ENCODE results near the gene CTXND1. TPM values are rescaled to one million over a fixed set of nuclear protein-coding genes. Genes with fewer than 3 reads are reported as not detected.

CTXND1 gene
- total RNA-seq, 2 experiments from 2014 or later, result not detected

DNA sequence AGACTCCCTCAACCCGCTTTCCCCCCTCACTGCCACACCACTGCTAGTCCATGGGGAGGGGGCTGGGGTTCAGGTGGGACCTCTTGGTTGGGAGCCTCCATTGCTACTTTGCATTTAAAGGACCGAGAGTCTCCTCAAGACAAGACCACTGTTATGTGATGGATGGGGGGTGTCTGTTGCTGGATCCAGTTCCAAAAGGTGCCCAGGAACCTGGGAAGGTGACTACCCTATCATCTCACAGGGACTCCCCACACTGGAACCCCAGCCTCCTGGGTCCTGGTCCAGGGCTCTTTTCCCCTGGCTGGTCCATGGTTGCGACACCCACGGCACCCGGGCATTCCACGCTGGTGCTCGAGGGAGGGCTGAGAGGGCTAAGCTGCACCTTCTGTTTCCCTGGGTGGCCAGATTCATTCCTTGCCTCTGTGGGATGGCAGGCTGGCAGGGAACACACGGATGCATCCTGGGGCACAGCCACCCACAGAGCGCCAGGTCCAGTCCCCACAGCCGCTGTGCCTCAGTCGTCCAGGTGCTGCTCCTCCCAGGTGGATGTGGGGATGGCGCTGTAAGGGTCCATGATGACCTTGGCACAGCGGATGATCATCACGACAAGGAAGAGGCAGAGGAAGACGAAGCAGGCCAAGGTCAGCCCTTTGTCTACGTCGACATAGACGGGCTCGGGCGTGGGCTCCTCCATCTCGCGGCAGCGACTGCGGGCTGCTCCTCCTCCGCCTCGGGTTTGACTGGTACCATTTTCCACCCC is 50.6 kb downstream of the CTXND1 start:
- ChIA-PET POLR2A (no interaction called here), CTCF (ENCODE audit: unreplicated experiment) (no interaction called here)
- H3K4me1 ChIP-seq (ENCODE audit: insufficient read depth, low read length, poor library complexity, severe bottlenecking), result no peaks in the 10 kb centered on the region
- no peaks in the 10 kb centered on the region for H3K9me3 ChIP-seq (ENCODE audit: low read length)
- H3K27ac ChIP-seq (ENCODE audit: low read depth, low read length, poor library complexity, severe bottlenecking), result no peak overlapping the region
- no peak overlapping the region for H3K4me3 ChIP-seq (ENCODE audit: low read depth, low read length, poor library complexity, severe bottlenecking)
- no peak overlapping the region for H3K4me2 ChIP-seq (ENCODE audit: low read length)
- BruUV-seq (replicated peaks), result no TSS peak
- no peaks in the 10 kb centered on the region for H3K79me2 ChIP-seq (ENCODE audit: insufficient read depth, low read depth, low read length)
- H3K36me3 ChIP-seq (ENCODE audit: insufficient read depth, low read length), result no peaks in the 10 kb centered on the region
- DNase-seq (ENCODE audit: low spot score), result no peak
- H3K9me2 ChIP-seq (ENCODE audit: insufficient read depth, low read length), result no peaks in the 10 kb centered on the region
- intact Hi-C loops (cut with micrococcal nuclease; ENCODE audit: unreplicated experiment), result no loop called here
- H4K20me1 ChIP-seq (ENCODE audit: insufficient read depth, low read length), result no peaks in the 10 kb centered on the region
- TF ChIP-seq, protein P1, sequence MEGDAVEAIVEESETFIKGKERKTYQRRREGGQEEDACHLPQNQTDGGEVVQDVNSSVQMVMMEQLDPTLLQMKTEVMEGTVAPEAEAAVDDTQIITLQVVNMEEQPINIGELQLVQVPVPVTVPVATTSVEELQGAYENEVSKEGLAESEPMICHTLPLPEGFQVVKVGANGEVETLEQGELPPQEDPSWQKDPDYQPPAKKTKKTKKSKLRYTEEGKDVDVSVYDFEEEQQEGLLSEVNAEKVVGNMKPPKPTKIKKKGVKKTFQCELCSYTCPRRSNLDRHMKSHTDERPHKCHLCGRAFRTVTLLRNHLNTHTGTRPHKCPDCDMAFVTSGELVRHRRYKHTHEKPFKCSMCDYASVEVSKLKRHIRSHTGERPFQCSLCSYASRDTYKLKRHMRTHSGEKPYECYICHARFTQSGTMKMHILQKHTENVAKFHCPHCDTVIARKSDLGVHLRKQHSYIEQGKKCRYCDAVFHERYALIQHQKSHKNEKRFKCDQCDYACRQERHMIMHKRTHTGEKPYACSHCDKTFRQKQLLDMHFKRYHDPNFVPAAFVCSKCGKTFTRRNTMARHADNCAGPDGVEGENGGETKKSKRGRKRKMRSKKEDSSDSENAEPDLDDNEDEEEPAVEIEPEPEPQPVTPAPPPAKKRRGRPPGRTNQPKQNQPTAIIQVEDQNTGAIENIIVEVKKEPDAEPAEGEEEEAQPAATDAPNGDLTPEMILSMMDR (conservative IDR thresholded peaks at IDR 0.05; ENCODE audit: low read length), result no peak
- no peak for TF ChIP-seq EZH2phosphoT487 (IDR thresholded peaks at IDR 0.05; ENCODE audit: borderline replicate concordance, low read depth, low read length)
- H2AFZ ChIP-seq (ENCODE audit: low read length), result no peak overlapping the region

DNA sequence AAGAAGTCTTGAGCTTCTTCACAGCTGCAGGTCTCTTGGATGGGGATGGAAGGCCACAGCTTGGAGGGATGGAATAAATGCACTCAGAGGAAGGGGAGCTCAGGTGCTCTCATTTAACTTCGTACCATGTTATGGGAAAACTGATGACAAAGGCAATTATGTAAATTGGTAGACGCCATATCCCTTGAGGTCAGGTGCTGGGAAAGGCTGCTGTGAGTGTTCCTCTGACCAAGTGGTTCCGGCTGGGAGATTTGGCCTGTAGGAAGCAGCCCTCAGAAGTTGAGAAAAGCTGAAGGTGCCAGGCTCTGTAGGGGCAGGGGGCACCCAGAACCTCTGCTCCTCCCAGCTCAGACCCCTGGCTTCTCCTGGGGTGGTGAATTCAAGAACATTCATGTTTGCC is 52.1 kb downstream of the CTXND1 start:
- intact Hi-C loops (cut with micrococcal nuclease; ENCODE audit: unreplicated experiment), result no loop called here
- Histone ChIP-seq H3K9me2 (ENCODE audit: insufficient read depth, low read length) (no peaks in the 10 kb centered on the region), H3K4me1 (ENCODE audit: insufficient read depth, low read length, poor library complexity, severe bottlenecking) (no peaks in the 10 kb centered on the region), H3K27ac (ENCODE audit: low read depth, low read length, poor library complexity, severe bottlenecking) (no peak overlapping the region), H3K4me2 (ENCODE audit: low read length) (no peak overlapping the region), H3K9me3 (ENCODE audit: low read length) (no peaks in the 10 kb centered on the region), H3K79me2 (ENCODE audit: insufficient read depth, low read depth, low read length) (no peaks in the 10 kb centered on the region), H4K20me1 (ENCODE audit: insufficient read depth, low read length) (no peaks in the 10 kb centered on the region), H2AFZ (ENCODE audit: low read length) (no peak overlapping the region), H3K4me3 (ENCODE audit: low read depth, low read length, poor library complexity, severe bottlenecking) (no peak overlapping the region), H3K36me3 (ENCODE audit: insufficient read depth, low read length) (no peaks in the 10 kb centered on the region)
- TF ChIP-seq, protein P1 (conservative IDR thresholded peaks at IDR 0.05; ENCODE audit: low read length), result no peak
- TF ChIP-seq EZH2phosphoT487 (IDR thresholded peaks at IDR 0.05; ENCODE audit: borderline replicate concordance, low read depth, low read length), result no peak
- no TSS peak for BruUV-seq (replicated peaks)
- no peak for DNase-seq (ENCODE audit: low spot score)
- ChIA-PET CTCF (ENCODE audit: unreplicated experiment) (no interaction called here), POLR2A (interaction anchor here (1.0 kb wide), 1 partner anchor 9 kb away, joined by 4 read pairs; no protein-coding TSS in a partner anchor)

GRCh38 chr15:80199366-80199765 is 52.6 kb downstream of the CTXND1 start:
- intact Hi-C loops (cut with micrococcal nuclease; ENCODE audit: unreplicated experiment), result no loop called here
- CTCF ChIA-PET (ENCODE audit: unreplicated experiment), result no interaction called here

More at GRCh38 chr15:80199366-80199765, 52.6 kb downstream of the CTXND1 start:
- no peaks in the 10 kb centered on the region for H3K9me2 ChIP-seq (ENCODE audit: insufficient read depth, low read length)
- H3K9me3 ChIP-seq (ENCODE audit: low read length), result no peaks in the 10 kb centered on the region
- no peaks in the 10 kb centered on the region for H3K4me1 ChIP-seq (ENCODE audit: insufficient read depth, low read length, poor library complexity, severe bottlenecking)
- no peaks in the 10 kb centered on the region for H4K20me1 ChIP-seq (ENCODE audit: insufficient read depth, low read length)
- no peaks in the 10 kb centered on the region for H3K36me3 ChIP-seq (ENCODE audit: insufficient read depth, low read length)
- H3K4me2 ChIP-seq (ENCODE audit: low read length), result no peak overlapping the region
- POLR2A ChIA-PET, result interaction anchor here (1.0 kb wide), 1 partner anchor 8 kb away, joined by 4 read pairs; no protein-coding TSS in a partner anchor
- H2AFZ ChIP-seq (ENCODE audit: low read length), result no peak overlapping the region
- H3K27ac ChIP-seq (ENCODE audit: low read depth, low read length, poor library complexity, severe bottlenecking), result no peak overlapping the region
- TF ChIP-seq EZH2phosphoT487 (IDR thresholded peaks at IDR 0.05; ENCODE audit: borderline replicate concordance, low read depth, low read length), result no peak
- TF ChIP-seq, protein P1 (conservative IDR thresholded peaks at IDR 0.05; ENCODE audit: low read length), result no peak
- BruUV-seq (replicated peaks), result no TSS peak
- no peak for DNase-seq (ENCODE audit: low spot score)
- no peak overlapping the region for H3K4me3 ChIP-seq (ENCODE audit: low read depth, low read length, poor library complexity, severe bottlenecking)
- no peaks in the 10 kb centered on the region for H3K79me2 ChIP-seq (ENCODE audit: insufficient read depth, low read depth, low read length)

Data from OCI-LY7 (cell line).